ENCODE measurements around the gene FMN2. TPM values are rescaled to one million over a fixed set of nuclear protein-coding genes. Genes with fewer than 3 reads are reported as not detected.

Gene FMN2
- total RNA-seq, 4 donors from 2014 or later: 0.54 to 5.1 (median 1.2) TPM

- DNase-seq: no peak
- no peak for TF ChIP-seq CTCF (IDR thresholded peaks at IDR 0.05)
- no peak for TF ChIP-seq POLR2A (IDR thresholded peaks at IDR 0.05)
- Histone ChIP-seq H3K27ac (no peak overlapping the region), H3K4me1 (no peaks in the 10 kb centered on the region), H3K4me3 (no peak overlapping the region), H3K9me3 (no peaks in the 10 kb centered on the region), H3K36me3 (no peaks in the 10 kb centered on the region), H3K27me3 (no peaks in the 10 kb centered on the region)
Measured at GRCh38 chr1:240198376-240198775, 106.7 kb downstream of the FMN2 start.

- Histone ChIP-seq H3K36me3 (no peaks in the 10 kb centered on the region), H3K4me1 (no peaks in the 10 kb centered on the region), H3K4me3 (no peak overlapping the region), H3K27me3 (no peaks in the 10 kb centered on the region), H3K27ac (no peak overlapping the region), H3K9me3 (no peaks in the 10 kb centered on the region)
- DNase-seq: no peak
- TF ChIP-seq CTCF (IDR thresholded peaks at IDR 0.05): no peak
- TF ChIP-seq POLR2A (IDR thresholded peaks at IDR 0.05): no peak
Measured at GRCh38 chr1:240199758-240200645, 108.3 kb downstream of the FMN2 start.

- H3K9me3 ChIP-seq: no peaks in the 10 kb centered on the region
Measured at GRCh38 chr1:240201931-240202330, 110.2 kb downstream of the FMN2 start.

GRCh38 chr1:240207073-240207709 lies 115.5 kb downstream of the FMN2 start:
- no peak overlapping the region for H3K27ac ChIP-seq
- no peaks in the 10 kb centered on the region for H3K27me3 ChIP-seq
- H3K4me1 ChIP-seq: no peaks in the 10 kb centered on the region
- H3K4me3 ChIP-seq: no peak overlapping the region
- DNase-seq: no peak
- no peaks in the 10 kb centered on the region for H3K36me3 ChIP-seq
- H3K9me3 ChIP-seq: no peaks in the 10 kb centered on the region
- TF ChIP-seq POLR2A (IDR thresholded peaks at IDR 0.05) (no peak), CTCF (IDR thresholded peaks at IDR 0.05) (no peak)

More at GRCh38 chr1:240201931-240202330, 110.2 kb downstream of the FMN2 start:
- no peak for TF ChIP-seq CTCF (IDR thresholded peaks at IDR 0.05)
- no peak for TF ChIP-seq POLR2A (IDR thresholded peaks at IDR 0.05)
- no peaks in the 10 kb centered on the region for H3K36me3 ChIP-seq
- H3K27ac ChIP-seq: no peak overlapping the region
- H3K27me3 ChIP-seq: no peaks in the 10 kb centered on the region
- H3K4me1 ChIP-seq: no peaks in the 10 kb centered on the region
- DNase-seq: no peak
- no peak overlapping the region for H3K4me3 ChIP-seq

GRCh38 chr1:240210026-240210425 lies 118.3 kb downstream of the FMN2 start:
- Histone ChIP-seq H3K36me3 (no peaks in the 10 kb centered on the region), H3K27me3 (no peaks in the 10 kb centered on the region), H3K4me3 (no peak overlapping the region), H3K9me3 (no peaks in the 10 kb centered on the region), H3K4me1 (no peaks in the 10 kb centered on the region), H3K27ac (no peak overlapping the region)
- no peak for DNase-seq
- no peak for TF ChIP-seq CTCF (IDR thresholded peaks at IDR 0.05)

Data from Peyer's patch (tissue), 4 donors.